GM12892 (cell line): ENCODE measurements around the gene NCAPH2.

Experiments
- DNase-seq: peaks from one replicate; pipeline ENCODE4 v3.0.0; 2011; ENCODE audit not compliant: insufficient read length
- FAIRE-seq: peaks from 2 replicates; lab custom pipeline; 2011; peaks lifted over from hg19 to GRCh38; lab: Jason Lieb, UNC
- POLR2A ChIP-seq: IDR thresholded peaks from 2 replicates; pipeline ENCODE4 v1.6.1; 2011; ENCODE audit warnings: low read depth, low read length, control low read depth
- POLR2AphosphoS5 ChIP-seq: IDR thresholded peaks from 2 replicates; pipeline ENCODE4 v1.6.1; 2011; ENCODE audit warnings: low read depth, low read length, control low read depth
- TAF1 ChIP-seq: IDR thresholded peaks from 2 replicates; pipeline ENCODE4 v1.6.1; 2011; ENCODE audit warnings: low read depth, mild to moderate bottlenecking, control low read depth, low read length, borderline replicate concordance

Gene NCAPH2

GRCh38 chr22:50569041-50569459 lies 61.0 kb downstream of the NCAPH2 start:
- no peak for FAIRE-seq
- TF ChIP-seq POLR2AphosphoS5 = no peak
- no peak for TF ChIP-seq TAF1
- TF ChIP-seq POLR2A = no peak

DNA sequence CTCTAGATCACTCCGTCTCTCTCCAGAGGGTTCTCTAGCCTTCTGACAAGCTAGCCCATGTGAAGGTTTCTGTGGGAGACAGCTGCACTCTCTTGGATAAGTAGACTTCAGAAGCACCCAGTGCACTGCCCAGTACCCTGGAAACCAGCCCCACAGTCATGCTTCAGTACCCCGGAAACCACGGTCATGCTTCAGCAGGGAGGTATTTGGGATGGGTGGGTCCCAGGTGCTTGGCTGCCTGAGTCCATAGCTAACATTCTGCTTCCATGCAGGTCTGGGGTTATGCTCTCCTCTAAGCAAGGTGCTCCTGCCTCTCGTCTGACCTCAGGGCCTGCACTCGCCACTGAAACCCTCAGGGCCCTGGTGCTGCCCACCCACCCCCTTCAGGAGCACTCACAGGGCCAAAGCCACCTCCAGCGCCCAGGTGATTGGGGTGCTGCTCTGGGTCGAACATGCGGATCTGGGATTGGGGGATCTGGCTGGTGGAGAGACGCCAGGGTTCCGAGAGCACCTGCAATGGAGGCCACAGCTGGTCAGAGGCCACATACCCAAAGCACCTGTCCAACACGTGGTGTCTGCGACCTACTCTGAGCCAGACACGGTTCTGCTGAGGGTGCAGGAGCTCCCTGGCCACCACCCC lies 62.0 kb downstream of the NCAPH2 start:
- no peak for TF ChIP-seq POLR2A
- no peak for TF ChIP-seq POLR2AphosphoS5
- TF ChIP-seq TAF1 = no peak
- FAIRE-seq = no peak
- DNase-seq = no peak

More at GRCh38 chr22:50569041-50569459, 61.0 kb downstream of the NCAPH2 start:
- DNase-seq = no peak

GRCh38 chr22:50570861-50571260 lies 62.8 kb downstream of the NCAPH2 start:
- TF ChIP-seq POLR2AphosphoS5 = no peak
- no peak for TF ChIP-seq TAF1
- TF ChIP-seq POLR2A = no peak
- DNase-seq (no peak), FAIRE-seq (no peak)

DNA sequence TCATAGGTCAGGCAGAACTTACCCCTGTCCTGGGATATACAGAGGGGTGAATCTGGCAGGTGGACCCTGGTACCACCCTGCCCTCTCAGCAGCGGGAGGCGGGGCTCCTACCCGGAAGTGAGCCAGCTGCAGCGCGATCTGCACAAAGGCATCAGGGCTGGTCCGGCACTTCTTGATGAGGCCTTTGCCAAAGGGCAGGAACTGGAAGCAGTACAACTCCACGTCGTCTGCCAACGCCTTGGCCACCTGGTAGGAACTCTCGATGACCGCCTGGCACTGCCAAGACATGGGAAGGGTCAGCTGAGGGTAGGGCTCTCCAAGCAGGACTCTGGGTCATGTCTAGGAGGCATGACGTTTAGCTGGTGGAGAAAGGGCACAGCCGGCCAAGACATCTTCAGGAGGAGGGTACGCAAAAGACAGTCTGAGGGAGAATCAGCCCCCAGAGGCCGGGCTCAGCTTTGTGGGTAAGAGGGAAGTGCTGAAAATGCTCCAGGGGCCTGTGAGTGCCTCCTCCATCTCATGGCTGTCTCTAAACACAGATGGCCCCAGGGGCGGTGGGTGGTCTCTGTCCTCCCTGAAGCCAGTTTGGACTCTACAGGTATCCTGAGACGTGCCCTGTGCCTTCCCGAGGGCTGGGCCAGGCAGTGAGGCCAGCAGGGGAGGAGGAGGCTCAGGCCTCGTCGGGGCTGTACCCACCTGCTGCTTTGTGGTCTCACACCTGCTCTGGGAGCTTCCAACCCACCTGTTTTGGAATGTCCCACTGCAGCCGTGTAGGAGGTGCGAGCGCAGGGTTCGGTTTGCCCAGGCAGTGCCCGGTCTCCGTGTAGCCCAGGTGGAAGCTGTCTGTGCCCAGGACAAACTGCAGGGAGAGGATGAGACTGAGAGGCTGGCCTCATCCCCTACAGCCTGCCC lies 63.5 kb downstream of the NCAPH2 start:
- FAIRE-seq (no peak), DNase-seq (no peak)
- no peak for TF ChIP-seq POLR2A

GRCh38 chr22:50572965-50573364 lies 64.9 kb downstream of the NCAPH2 start:
- FAIRE-seq = no peak
- DNase-seq = no peak
- TF ChIP-seq POLR2A (no peak), TAF1 (no peak), POLR2AphosphoS5 (no peak)

- DNase-seq (no peak), FAIRE-seq (no peak)
- TF ChIP-seq POLR2A (no peak), POLR2AphosphoS5 (no peak), TAF1 (no peak)
Measured at GRCh38 chr22:50573491-50574382, 65.7 kb downstream of the NCAPH2 start.

DNA sequence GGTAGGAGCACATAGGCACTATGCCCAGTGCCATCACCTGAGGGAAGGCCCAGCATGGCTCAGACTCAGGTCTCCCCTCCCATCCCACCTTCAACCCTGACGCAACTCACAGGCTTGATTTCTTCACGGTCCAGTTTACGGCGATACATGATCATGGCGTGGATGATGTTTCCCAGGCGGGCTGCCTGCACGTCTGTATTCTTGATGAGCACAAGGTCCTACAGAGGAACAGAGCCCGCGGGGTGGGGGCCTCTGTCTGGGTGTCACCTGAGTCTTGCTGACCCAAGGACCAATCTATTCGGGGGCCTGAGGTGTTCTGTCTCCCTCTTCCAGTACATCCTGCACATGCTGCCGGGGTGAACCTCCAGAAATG lies 66.3 kb downstream of the NCAPH2 start:
- DNase-seq (no peak), FAIRE-seq (no peak)
- TF ChIP-seq POLR2AphosphoS5 = no peak
- no peak for TF ChIP-seq POLR2A
- no peak for TF ChIP-seq TAF1
